8988T (cell line): ENCODE data around the gene RGS7.
"Not testable (repeated sequence)": the region's sequence is repeated elsewhere in the genome, so short reads cannot be mapped to it uniquely, and the experiment has no call there.

Experiments
- DNase-seq: peaks from one replicate; pipeline ENCODE4 v3.0.0; 2011

The RGS7 gene

GRCh38 chr1:240967070-240967724 is 389.8 kb downstream of the RGS7 start:
- no peak for DNase-seq

- no peak for DNase-seq
Measured at GRCh38 chr1:240965581-240966091, 391.4 kb downstream of the RGS7 start.

- DNase-seq, result no peak
Measured at GRCh38 chr1:240962086-240962485, 394.9 kb downstream of the RGS7 start.

- no peak for DNase-seq
Measured at GRCh38 chr1:240956424-240956823, 400.6 kb downstream of the RGS7 start.

- DNase-seq, result no peak
Measured at GRCh38 chr1:240956020-240956419, 401.0 kb downstream of the RGS7 start.

GRCh38 chr1:240947438-240948224 is 409.4 kb downstream of the RGS7 start:
- DNase-seq, result no peak

- no peak for DNase-seq
Measured at GRCh38 chr1:240946926-240947325, 410.1 kb downstream of the RGS7 start.

- DNase-seq, result no peak
Measured at GRCh38 chr1:240942901-240943300, 414.1 kb downstream of the RGS7 start.

- DNase-seq, result no peak
Measured at GRCh38 chr1:240941701-240942370, 415.2 kb downstream of the RGS7 start.

GRCh38 chr1:240936911-240937668 is 419.9 kb downstream of the RGS7 start:
- no peak for DNase-seq

- DNase-seq, result no peak
Measured at GRCh38 chr1:240935920-240936319, 421.1 kb downstream of the RGS7 start.

- no peak for DNase-seq
Measured at GRCh38 chr1:240931031-240931430, 426.0 kb downstream of the RGS7 start.

GRCh38 chr1:240928265-240928664 is 428.7 kb downstream of the RGS7 start:
- no peak for DNase-seq

- no peak for DNase-seq
Measured at GRCh38 chr1:240927821-240928220, 429.2 kb downstream of the RGS7 start.

- DNase-seq, result no peak
Measured at GRCh38 chr1:240925273-240925672, 431.7 kb downstream of the RGS7 start.

GRCh38 chr1:240917976-240918375 is 439.0 kb downstream of the RGS7 start:
- DNase-seq, result no peak

- no peak for DNase-seq
Measured at GRCh38 chr1:240914506-240914905, 442.5 kb downstream of the RGS7 start.

GRCh38 chr1:240912821-240913220 is 444.2 kb downstream of the RGS7 start:
- DNase-seq, result no peak

- DNase-seq, result no peak
Measured at GRCh38 chr1:240909701-240910457, 447.1 kb downstream of the RGS7 start.

GRCh38 chr1:240906477-240906876 is 450.5 kb downstream of the RGS7 start:
- DNase-seq, result no peak

GRCh38 chr1:240905225-240905765 is 451.7 kb downstream of the RGS7 start:
- no peak for DNase-seq

GRCh38 chr1:240895424-240895823 is 461.6 kb downstream of the RGS7 start:
- DNase-seq, result not testable (repeated sequence)
